Measurements from ENCODE around the gene VAMP3. TPM values are rescaled to one million over a fixed set of nuclear protein-coding genes. Genes with fewer than 3 reads are reported as not detected.
A peak's percentile ranks its signal among the peaks of the same experiment; 100 is the strongest.

VAMP3 gene
- total RNA-seq: 100 to 1,000 TPM in 1 of 4 donors, 10 to 100 TPM in 3; 64.4 to 133 (median 88.7) TPM

GRCh38 chr1:7770997-7771822 lies at the start of gene VAMP3:
Gene VAMP3, plus strand, starts transcription at chr1:7771296. Its CDS starts 88 bp downstream, at chr1:7771384.
- 0 to 2% methylated on average over 19 to 31 of the region's 97 CpGs for WGBS, 2 donors
- peak; percentile 83 to 98 for DNase-seq (ENCODE audit: low spot score in 2 of 2)
- peak within 1 kb of the TSS; percentile 99 for H3K4me3 ChIP-seq (ENCODE audit: low read depth, poor library complexity, severe bottlenecking)
- intact Hi-C loops (cut with DNase I; ENCODE audit: low total_unique reads): no loop called here
- no peak for TF ChIP-seq POLR2A (IDR thresholded peaks at IDR 0.05)
- TF ChIP-seq, protein P1, sequence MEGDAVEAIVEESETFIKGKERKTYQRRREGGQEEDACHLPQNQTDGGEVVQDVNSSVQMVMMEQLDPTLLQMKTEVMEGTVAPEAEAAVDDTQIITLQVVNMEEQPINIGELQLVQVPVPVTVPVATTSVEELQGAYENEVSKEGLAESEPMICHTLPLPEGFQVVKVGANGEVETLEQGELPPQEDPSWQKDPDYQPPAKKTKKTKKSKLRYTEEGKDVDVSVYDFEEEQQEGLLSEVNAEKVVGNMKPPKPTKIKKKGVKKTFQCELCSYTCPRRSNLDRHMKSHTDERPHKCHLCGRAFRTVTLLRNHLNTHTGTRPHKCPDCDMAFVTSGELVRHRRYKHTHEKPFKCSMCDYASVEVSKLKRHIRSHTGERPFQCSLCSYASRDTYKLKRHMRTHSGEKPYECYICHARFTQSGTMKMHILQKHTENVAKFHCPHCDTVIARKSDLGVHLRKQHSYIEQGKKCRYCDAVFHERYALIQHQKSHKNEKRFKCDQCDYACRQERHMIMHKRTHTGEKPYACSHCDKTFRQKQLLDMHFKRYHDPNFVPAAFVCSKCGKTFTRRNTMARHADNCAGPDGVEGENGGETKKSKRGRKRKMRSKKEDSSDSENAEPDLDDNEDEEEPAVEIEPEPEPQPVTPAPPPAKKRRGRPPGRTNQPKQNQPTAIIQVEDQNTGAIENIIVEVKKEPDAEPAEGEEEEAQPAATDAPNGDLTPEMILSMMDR (IDR thresholded peaks at IDR 0.05): no peak

- TF ChIP-seq, protein P1 (IDR thresholded peaks at IDR 0.05): no peak
- TF ChIP-seq POLR2A (IDR thresholded peaks at IDR 0.05): no peak
- 38 to 39% methylated on average over 5 of the region's 5 CpGs for WGBS, 2 donors
- no peak for DNase-seq (ENCODE audit: low spot score in 2 of 2)
- intact Hi-C loops (cut with DNase I; ENCODE audit: low total_unique reads): loop anchor here (5.0 kb wide), 1 partner anchor 1320 kb away; no protein-coding TSS in a partner anchor
- no peak overlapping the region for H3K4me3 ChIP-seq (ENCODE audit: low read depth, poor library complexity, severe bottlenecking)
Measured at GRCh38 chr1:7721940-7722669, 49.0 kb upstream of the VAMP3 start.

GRCh38 chr1:7722670-7723012 lies 48.5 kb upstream of the VAMP3 start:
- no peak for TF ChIP-seq POLR2A (IDR thresholded peaks at IDR 0.05)
- TF ChIP-seq, protein P1 (IDR thresholded peaks at IDR 0.05): no peak
- intact Hi-C loops (cut with DNase I; ENCODE audit: low total_unique reads): loop anchor here (5.0 kb wide), 1 partner anchor 1320 kb away; no protein-coding TSS in a partner anchor
- no peak overlapping the region for H3K4me3 ChIP-seq (ENCODE audit: low read depth, poor library complexity, severe bottlenecking)
- DNase-seq (ENCODE audit: low spot score in 2 of 2): no peak
- 49 to 70% methylated on average over 2 of the region's 2 CpGs for WGBS, 2 donors

DNA sequence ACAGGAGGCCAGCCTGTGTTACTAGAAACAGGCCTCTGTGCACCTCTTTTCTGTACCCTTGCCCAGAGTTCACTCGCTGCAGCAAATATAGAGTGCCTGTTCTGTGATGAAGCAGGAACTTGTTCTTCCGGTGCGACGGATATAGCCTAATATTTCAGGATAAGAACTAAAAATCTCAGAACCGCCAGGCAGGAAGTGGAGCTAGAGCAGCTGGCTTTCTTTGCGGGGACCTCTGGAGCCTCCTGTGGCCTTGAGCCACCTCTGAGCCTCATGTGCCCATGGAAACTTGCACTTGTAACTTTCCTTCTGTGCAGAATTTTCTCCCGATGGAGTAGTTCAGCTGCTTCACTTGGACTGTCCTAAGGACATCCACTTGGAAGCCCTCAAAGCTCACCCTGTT lies 44.5 kb upstream of the VAMP3 start:
- no peak for DNase-seq (ENCODE audit: low spot score in 2 of 2)
- intact Hi-C loops (cut with DNase I; ENCODE audit: low total_unique reads): no loop called here
- TF ChIP-seq POLR2A (IDR thresholded peaks at IDR 0.05): no peak
- TF ChIP-seq, protein P1 (IDR thresholded peaks at IDR 0.05): no peak
- no peak overlapping the region for H3K4me3 ChIP-seq (ENCODE audit: low read depth, poor library complexity, severe bottlenecking)
- WGBS, 2 donors: 22 to 42% methylated on average over 7 of the region's 7 CpGs

DNA sequence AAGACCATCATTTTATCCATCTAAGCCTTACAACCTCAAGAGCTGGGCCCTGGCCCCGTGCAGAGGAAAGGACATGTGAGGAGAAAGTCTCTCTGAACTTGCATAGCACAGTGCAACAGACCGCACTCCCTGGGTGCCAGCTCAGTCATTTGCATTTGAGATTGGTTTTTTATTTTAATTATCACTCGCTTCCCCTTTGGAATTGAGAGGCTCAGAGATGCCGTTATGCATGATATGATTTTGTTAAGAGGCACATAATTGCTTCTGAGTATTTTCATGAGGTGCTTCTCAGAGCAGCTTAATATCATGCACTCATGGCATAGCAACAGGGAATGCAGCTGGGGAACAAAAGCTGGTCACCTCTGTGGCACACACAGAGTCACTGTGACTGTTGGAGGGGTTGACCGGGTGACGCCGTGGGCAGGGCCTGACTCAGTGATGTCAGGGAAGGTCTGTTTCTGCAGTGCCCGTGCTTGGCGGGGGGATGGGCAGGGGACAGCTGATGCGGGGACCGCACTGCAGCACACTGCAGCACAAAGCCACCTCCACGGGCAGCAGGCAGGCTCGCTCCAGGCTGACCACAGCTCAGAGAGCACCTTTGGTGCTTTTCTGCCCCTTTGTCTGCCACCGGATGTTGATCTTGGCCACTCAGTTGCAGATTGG lies 43.2 kb upstream of the VAMP3 start:
- TF ChIP-seq, protein P1 (IDR thresholded peaks at IDR 0.05): no peak
- TF ChIP-seq POLR2A (IDR thresholded peaks at IDR 0.05): no peak
- DNase-seq (ENCODE audit: low spot score in 2 of 2): no peak
- intact Hi-C loops (cut with DNase I; ENCODE audit: low total_unique reads): no loop called here
- H3K4me3 ChIP-seq (ENCODE audit: low read depth, poor library complexity, severe bottlenecking): no peak overlapping the region
- WGBS, 2 donors: 84 to 88% methylated on average over 13 to 14 of the region's 14 CpGs
